Measurements from ENCODE around the gene COA4.
A peak's percentile ranks its signal among the peaks of the same experiment; 100 is the strongest.
"Not testable (repeated sequence)": the region's sequence is repeated elsewhere in the genome, so short reads cannot be mapped to it uniquely, and the experiment has no call there.

COA4 gene

GRCh38 chr11:73883856-73884255, 7.2 kb upstream of the COA4 start:
- no peak for DNase-seq (ENCODE audit: low read depth in 2 of 2)
- H3K4me3 ChIP-seq (replicated peaks in 1 of 2; ENCODE audit: low read depth in 2 of 2, low read length in 2 of 2), result no peak overlapping the region
- no peak for TF ChIP-seq CTCF (IDR thresholded peaks at IDR 0.05; ENCODE audit: low read depth, low read length)

- DNase-seq (ENCODE audit: low read depth in 2 of 2); H3K4me3 ChIP-seq (replicated peaks in 1 of 2; ENCODE audit: low read depth in 2 of 2, low read length in 2 of 2): not testable (repeated sequence)
These were observed 3.8 kb upstream of the COA4 start for GRCh38 chr11:73880449-73880848.

GRCh38 chr11:73878771-73879170, 2.1 kb upstream of the COA4 start:
- no peak for DNase-seq (ENCODE audit: low read depth in 2 of 2)
- TF ChIP-seq CTCF (IDR thresholded peaks at IDR 0.05; ENCODE audit: low read depth, low read length), result no peak

GRCh38 chr11:73875840-73876239, 806 bp downstream of the COA4 start:
- peak overlapping the region; percentile 81 to 94 for H3K4me3 ChIP-seq (replicated peaks in 1 of 2; ENCODE audit: low read depth in 2 of 2, low read length in 2 of 2)
- DNase-seq (ENCODE audit: low read depth in 2 of 2), result no peak
- TF ChIP-seq CTCF (IDR thresholded peaks at IDR 0.05; ENCODE audit: low read depth, low read length), result no peak

More at GRCh38 chr11:73878771-73879170, 2.1 kb upstream of the COA4 start:
- no peak overlapping the region for H3K4me3 ChIP-seq (replicated peaks in 1 of 2; ENCODE audit: low read depth in 2 of 2, low read length in 2 of 2)

- DNase-seq (ENCODE audit: low read depth in 2 of 2), result no peak
These were observed 1.3 kb downstream of the COA4 start for GRCh38 chr11:73875380-73875779.

GRCh38 chr11:73872749-73873357, 3.8 kb downstream of the COA4 start:
- no peak for DNase-seq (ENCODE audit: low read depth in 2 of 2)
- TF ChIP-seq CTCF (IDR thresholded peaks at IDR 0.05; ENCODE audit: low read depth, low read length), result no peak
- no peak overlapping the region for H3K4me3 ChIP-seq (replicated peaks in 1 of 2; ENCODE audit: low read depth in 2 of 2, low read length in 2 of 2)

More at GRCh38 chr11:73875380-73875779, 1.3 kb downstream of the COA4 start:
- H3K4me3 ChIP-seq (replicated peaks in 1 of 2; ENCODE audit: low read depth in 2 of 2, low read length in 2 of 2), result peak overlapping the region; percentile 81 to 94
- TF ChIP-seq CTCF (IDR thresholded peaks at IDR 0.05; ENCODE audit: low read depth, low read length), result no peak

GRCh38 chr11:73870261-73870660, 6.4 kb downstream of the COA4 start:
- TF ChIP-seq CTCF (IDR thresholded peaks at IDR 0.05; ENCODE audit: low read depth, low read length), result no peak
- no peak overlapping the region for H3K4me3 ChIP-seq (replicated peaks in 1 of 2; ENCODE audit: low read depth in 2 of 2, low read length in 2 of 2)
- no peak for DNase-seq (ENCODE audit: low read depth in 2 of 2)

Data from cardiac fibroblast (primary cell).